Mucosa of rectum (tissue), 2 donors: Measurements from ENCODE around the gene NSA2.

Experiments
- H3K27ac ChIP-seq, 2 donors: one replicate each; pipeline ENCODE4 v1.7.0; 2013; ENCODE audit warnings: inconsistent platforms in 2 of 2, low read depth in 2 of 2, low read length in 2 of 2
- H3K27me3 ChIP-seq, 2 donors: one replicate each; pipeline ENCODE4 v1.7.0; 2013; ENCODE audit warnings: low read length in 2 of 2; ENCODE audit not compliant: control insufficient read depth in 2 of 2, insufficient read depth in 2 of 2
- H3K36me3 ChIP-seq, 2 donors: one replicate each; pipeline ENCODE4 v1.7.0; 2013; ENCODE audit warnings: low read length in 2 of 2; ENCODE audit not compliant: control insufficient read depth in 2 of 2, insufficient read depth in 2 of 2
- H3K4me1 ChIP-seq, 2 donors: one replicate each; pipeline ENCODE4 v1.7.0; 2013; ENCODE audit warnings: low read length in 2 of 2, mild to moderate bottlenecking in 1 of 2; ENCODE audit not compliant: control insufficient read depth in 2 of 2, insufficient read depth in 2 of 2
- H3K4me3 ChIP-seq, 2 donors: one replicate each; pipeline ENCODE4 v1.7.0; 2013; ENCODE audit warnings: low read length in 2 of 2
- H3K9ac ChIP-seq, 2 donors: one replicate each; pipeline ENCODE4 v1.7.0; 2013; ENCODE audit warnings: low read length in 2 of 2, low read depth in 1 of 2, mild to moderate bottlenecking in 1 of 2
- H3K9me3 ChIP-seq, 2 donors: one replicate each; pipeline ENCODE4 v1.7.0; 2013; ENCODE audit warnings: low read length in 2 of 2; ENCODE audit not compliant: control insufficient read depth in 2 of 2
- donor health status: healthy.
- donor health status: Normal muscosa, but diverticular disease.

NSA2 gene

DNA sequence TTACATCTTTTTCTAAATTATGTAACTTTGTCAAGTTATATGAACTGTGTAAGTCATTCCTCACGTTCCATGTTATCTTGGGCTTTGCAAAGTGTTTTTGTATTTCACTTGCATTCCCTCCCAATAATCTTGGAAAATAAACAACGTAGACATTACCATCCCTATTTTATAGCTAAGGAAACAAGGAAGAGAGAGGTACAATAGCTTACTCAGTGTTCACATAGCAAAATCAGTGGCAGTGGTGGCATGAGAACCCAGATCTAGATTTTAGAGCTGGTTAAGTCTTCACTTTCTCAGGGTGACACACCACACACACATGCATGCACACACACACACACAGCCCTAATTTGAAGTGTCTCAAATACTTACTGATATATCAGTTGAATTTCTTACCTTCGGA lies 34.1 kb downstream of the NSA2 start:
- Histone ChIP-seq H3K4me1 (no peaks in the 10 kb centered on the region), H3K9ac (no peak overlapping the region), H3K27me3 (no peaks in the 10 kb centered on the region), H3K9me3 (no peaks in the 10 kb centered on the region), H3K27ac (no peak overlapping the region), H3K36me3 (no peaks in the 10 kb centered on the region), H3K4me3 (no peak overlapping the region)

DNA sequence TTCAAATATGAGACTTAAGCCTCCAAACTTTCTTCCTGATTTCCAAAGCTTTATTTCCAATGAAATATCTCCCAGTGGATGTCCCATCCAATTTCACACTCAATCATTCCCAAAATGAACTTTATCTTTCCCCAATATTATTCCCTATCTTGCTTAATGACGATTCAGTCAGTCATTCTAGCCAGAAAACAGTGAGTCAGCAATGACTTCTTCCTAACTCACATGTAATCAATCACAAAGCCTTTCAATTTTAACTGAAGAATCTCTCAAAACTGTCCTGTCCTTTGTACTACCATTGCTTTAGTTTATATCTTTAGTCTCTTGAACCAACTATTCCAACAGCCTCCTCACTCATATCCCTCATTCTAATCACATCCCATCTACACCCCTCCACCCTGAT lies 34.9 kb downstream of the NSA2 start:
- Histone ChIP-seq H3K27me3 (no peaks in the 10 kb centered on the region), H3K4me3 (no peak overlapping the region), H3K27ac (no peak overlapping the region), H3K9ac (no peak overlapping the region), H3K9me3 (no peaks in the 10 kb centered on the region), H3K36me3 (no peaks in the 10 kb centered on the region), H3K4me1 (no peaks in the 10 kb centered on the region)

DNA sequence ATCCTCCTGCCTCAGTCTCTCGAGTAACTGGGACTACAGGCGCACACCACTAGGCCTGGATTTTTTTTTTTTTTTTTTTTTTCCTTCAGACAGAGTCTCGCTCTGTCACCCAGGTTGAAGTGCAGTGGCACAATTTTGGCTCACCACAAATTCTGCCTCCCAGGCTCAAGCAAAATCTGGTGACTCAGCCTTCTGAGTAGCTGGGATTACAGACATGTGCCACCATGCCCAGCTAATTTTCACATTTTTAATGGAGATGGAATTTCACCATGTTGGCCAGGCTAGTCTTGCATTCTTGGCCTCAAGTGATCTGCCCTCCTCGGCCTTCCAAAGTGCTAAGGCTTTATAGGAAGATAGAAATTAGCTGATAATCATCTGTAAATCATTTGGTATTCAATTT lies 43.9 kb downstream of the NSA2 start:
- H3K27ac ChIP-seq, result no peak overlapping the region
- no peaks in the 10 kb centered on the region for H3K36me3 ChIP-seq
- H3K9ac ChIP-seq, result no peak overlapping the region
- H3K4me3 ChIP-seq, result no peak overlapping the region
- H3K9me3 ChIP-seq, result no peaks in the 10 kb centered on the region
- H3K4me1 ChIP-seq, result no peaks in the 10 kb centered on the region
- H3K27me3 ChIP-seq, result no peaks in the 10 kb centered on the region

DNA sequence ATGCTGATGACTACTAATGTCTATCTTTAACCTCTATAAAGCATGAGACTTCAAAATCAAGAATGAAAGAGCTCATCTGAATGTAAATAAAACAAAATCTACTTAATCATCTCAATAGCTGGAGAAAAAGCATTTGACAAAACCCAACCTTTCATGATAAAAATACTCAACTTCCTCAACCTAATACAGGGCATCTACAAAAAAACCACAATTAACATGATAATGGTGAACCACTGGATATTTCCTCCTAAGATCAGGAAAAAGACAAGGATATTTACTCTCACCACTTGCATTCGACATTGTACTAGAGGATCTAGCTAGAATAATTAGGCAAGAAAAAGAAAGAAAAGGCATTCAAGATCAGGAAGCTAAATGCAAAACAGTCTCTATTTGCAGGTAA lies 49.8 kb downstream of the NSA2 start:
- Histone ChIP-seq H3K4me1 (no peaks in the 10 kb centered on the region), H3K9ac (no peak overlapping the region), H3K27me3 (no peaks in the 10 kb centered on the region), H3K9me3 (no peaks in the 10 kb centered on the region), H3K4me3 (no peak overlapping the region), H3K36me3 (no peaks in the 10 kb centered on the region), H3K27ac (no peak overlapping the region)

DNA sequence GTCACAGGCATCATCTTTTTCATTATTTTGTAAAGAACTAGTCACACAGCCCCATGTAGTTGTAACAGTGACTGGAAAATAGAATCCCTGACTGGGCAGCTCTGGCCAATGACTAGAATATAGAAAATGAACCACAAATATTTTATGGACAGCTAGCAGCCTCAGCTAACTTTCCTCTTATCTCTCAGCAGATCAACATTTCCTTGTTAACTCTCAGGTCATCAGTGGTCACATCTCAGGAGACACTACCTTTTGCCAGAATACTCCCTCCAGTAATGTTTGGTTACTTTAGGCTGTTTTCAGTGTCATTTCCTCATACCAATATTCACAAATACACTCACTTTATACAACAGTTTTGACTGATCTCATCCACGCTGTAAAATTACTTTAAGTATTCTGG lies 55.2 kb downstream of the NSA2 start:
- no peak overlapping the region for H3K4me3 ChIP-seq
- no peaks in the 10 kb centered on the region for H3K4me1 ChIP-seq
- H3K27me3 ChIP-seq, result no peaks in the 10 kb centered on the region
- H3K9ac ChIP-seq, result no peak overlapping the region
- H3K9me3 ChIP-seq, result no peaks in the 10 kb centered on the region
- H3K36me3 ChIP-seq, result no peaks in the 10 kb centered on the region
- H3K27ac ChIP-seq, result no peak overlapping the region

DNA sequence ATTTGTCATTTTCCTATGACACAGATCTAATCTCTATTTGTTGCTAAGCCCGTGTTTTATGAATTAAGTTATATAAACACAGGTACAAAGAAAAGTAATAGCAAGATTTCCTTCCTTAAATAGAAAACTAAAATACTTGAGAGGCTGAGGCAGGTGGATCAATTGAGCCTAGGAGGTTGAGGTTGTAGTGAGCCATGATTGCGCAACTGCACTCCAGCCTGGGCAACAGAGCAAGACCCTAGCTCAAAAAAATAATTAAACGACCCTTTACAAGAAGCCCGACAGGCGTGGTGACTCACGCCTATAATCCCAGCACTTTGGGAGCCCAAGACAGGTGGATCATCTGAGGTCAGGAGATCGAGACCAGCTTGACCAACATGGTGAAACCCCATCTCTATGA lies 62.4 kb downstream of the NSA2 start:
- no peaks in the 10 kb centered on the region for H3K9me3 ChIP-seq
- no peak overlapping the region for H3K27ac ChIP-seq
- no peaks in the 10 kb centered on the region for H3K27me3 ChIP-seq
- peaks cover 4 to 5% of the 10 kb centered on the region in 2 donors for H3K4me1 ChIP-seq
- H3K36me3 ChIP-seq, result no peaks in the 10 kb centered on the region
- H3K9ac ChIP-seq, result no peak overlapping the region
- H3K4me3 ChIP-seq, result no peak overlapping the region
